ENCODE measurements around the gene SLAMF1.
"Not testable (repeated sequence)": the region's sequence is repeated elsewhere in the genome, so short reads cannot be mapped to it uniquely, and the experiment has no call there.

The SLAMF1 gene

GRCh38 chr1:160605792-160606479, 40.9 kb downstream of the SLAMF1 start:
- DNase-seq (ENCODE audit: low read depth, low spot score), result no peak

- no peak for DNase-seq (ENCODE audit: low read depth, low spot score)
Measured at GRCh38 chr1:160605205-160605604, 41.6 kb downstream of the SLAMF1 start.

GRCh38 chr1:160597705-160598104, 49.1 kb downstream of the SLAMF1 start:
- no peak for DNase-seq (ENCODE audit: low read depth, low spot score)

- DNase-seq (ENCODE audit: low read depth, low spot score), result no peak
Measured at GRCh38 chr1:160597051-160597450, 49.8 kb downstream of the SLAMF1 start.

GRCh38 chr1:160590488-160590887, 56.4 kb downstream of the SLAMF1 start:
- DNase-seq (ENCODE audit: low read depth, low spot score), result no peak

- no peak for DNase-seq (ENCODE audit: low read depth, low spot score)
Measured at GRCh38 chr1:160588468-160588867, 58.4 kb downstream of the SLAMF1 start.

GRCh38 chr1:160584784-160585183, 62.1 kb downstream of the SLAMF1 start:
- no peak for DNase-seq (ENCODE audit: low read depth, low spot score)

GRCh38 chr1:160582976-160583375, 63.9 kb downstream of the SLAMF1 start:
- not testable (repeated sequence) for DNase-seq (ENCODE audit: low read depth, low spot score)

GRCh38 chr1:160581961-160582360, 64.9 kb downstream of the SLAMF1 start:
- DNase-seq (ENCODE audit: low read depth, low spot score), result no peak

GRCh38 chr1:160580221-160580812, 66.5 kb downstream of the SLAMF1 start:
- DNase-seq (ENCODE audit: low read depth, low spot score), result no peak

- DNase-seq (ENCODE audit: low read depth, low spot score), result no peak
Measured at GRCh38 chr1:160579216-160579701, 67.6 kb downstream of the SLAMF1 start, which contains the start of gene CD84. Gene CD84 (minus strand): TSS chr1:160579496. CDS start chr1:160579437, 59 bp downstream.

- DNase-seq (ENCODE audit: low read depth, low spot score), result no peak
Measured at GRCh38 chr1:160578525-160579191, 68.2 kb downstream of the SLAMF1 start.

- no peak for DNase-seq (ENCODE audit: low read depth, low spot score)
Measured at GRCh38 chr1:160578175-160578524, 68.7 kb downstream of the SLAMF1 start.

- DNase-seq (ENCODE audit: low read depth, low spot score), result no peak
Measured at GRCh38 chr1:160577671-160578070, 69.2 kb downstream of the SLAMF1 start.

GRCh38 chr1:160576884-160577283, 70.0 kb downstream of the SLAMF1 start:
- DNase-seq (ENCODE audit: low read depth, low spot score), result no peak

- no peak for DNase-seq (ENCODE audit: low read depth, low spot score)
Measured at GRCh38 chr1:160576390-160576789, 70.5 kb downstream of the SLAMF1 start.

GRCh38 chr1:160575112-160575664, 71.7 kb downstream of the SLAMF1 start:
- no peak for DNase-seq (ENCODE audit: low read depth, low spot score)

- no peak for DNase-seq (ENCODE audit: low read depth, low spot score)
Measured at GRCh38 chr1:160570840-160571239, 76.0 kb downstream of the SLAMF1 start.

- DNase-seq (ENCODE audit: low read depth, low spot score), result no peak
Measured at GRCh38 chr1:160569806-160570205, 77.0 kb downstream of the SLAMF1 start.

GRCh38 chr1:160567858-160568682, 78.8 kb downstream of the SLAMF1 start:
- DNase-seq (ENCODE audit: low read depth, low spot score), result no peak

- no peak for DNase-seq (ENCODE audit: low read depth, low spot score)
Measured at GRCh38 chr1:160567341-160567740, 79.5 kb downstream of the SLAMF1 start.

GRCh38 chr1:160565564-160565963, 81.3 kb downstream of the SLAMF1 start:
- DNase-seq (ENCODE audit: low read depth, low spot score), result no peak

All from smooth muscle cell of the brain vasculature (primary cell).